Mucosa of rectum (tissue), 2 donors: ENCODE results near the gene SELENOS.
A peak's percentile ranks its signal among the peaks of the same experiment; 100 is the strongest.

Source experiments
- H3K27ac ChIP-seq, 2 donors: one replicate each; pipeline ENCODE4 v1.7.0; 2013; ENCODE audit warnings: inconsistent platforms in 2 of 2, low read depth in 2 of 2, low read length in 2 of 2
- H3K27me3 ChIP-seq, 2 donors: one replicate each; pipeline ENCODE4 v1.7.0; 2013; ENCODE audit warnings: low read length in 2 of 2; ENCODE audit not compliant: control insufficient read depth in 2 of 2, insufficient read depth in 2 of 2
- H3K36me3 ChIP-seq, 2 donors: one replicate each; pipeline ENCODE4 v1.7.0; 2013; ENCODE audit warnings: low read length in 2 of 2; ENCODE audit not compliant: control insufficient read depth in 2 of 2, insufficient read depth in 2 of 2
- H3K4me1 ChIP-seq, 2 donors: one replicate each; pipeline ENCODE4 v1.7.0; 2013; ENCODE audit warnings: low read length in 2 of 2, mild to moderate bottlenecking in 1 of 2; ENCODE audit not compliant: control insufficient read depth in 2 of 2, insufficient read depth in 2 of 2
- H3K4me3 ChIP-seq, 2 donors: one replicate each; pipeline ENCODE4 v1.7.0; 2013; ENCODE audit warnings: low read length in 2 of 2
- H3K9ac ChIP-seq, 2 donors: one replicate each; pipeline ENCODE4 v1.7.0; 2013; ENCODE audit warnings: low read length in 2 of 2, low read depth in 1 of 2, mild to moderate bottlenecking in 1 of 2
- H3K9me3 ChIP-seq, 2 donors: one replicate each; pipeline ENCODE4 v1.7.0; 2013; ENCODE audit warnings: low read length in 2 of 2; ENCODE audit not compliant: control insufficient read depth in 2 of 2
- donor health status: healthy.
- donor health status: Normal muscosa, but diverticular disease.

The SELENOS gene

GRCh38 chr15:101242160-101242998 is 34.9 kb downstream of the SELENOS start:
- Histone ChIP-seq H3K4me3 (peak overlapping the region; percentile 40 to 55), H3K27ac (peak overlapping the region in 1 of 2 donors; percentile 46), H3K4me1 (peaks cover 17% of the 10 kb centered on the region in 2 donors), H3K9me3 (no peaks in the 10 kb centered on the region), H3K36me3 (no peaks in the 10 kb centered on the region), H3K27me3 (no peaks in the 10 kb centered on the region), H3K9ac (no peak overlapping the region)

GRCh38 chr15:101240358-101240757 is 36.9 kb downstream of the SELENOS start:
- no peak overlapping the region for H3K27ac ChIP-seq
- no peak overlapping the region for H3K9ac ChIP-seq
- H3K4me1 ChIP-seq = peaks cover 17% of the 10 kb centered on the region in 2 donors
- H3K36me3 ChIP-seq = peaks cover 0 to under 1% of the 10 kb centered on the region in 2 donors
- no peak overlapping the region for H3K4me3 ChIP-seq
- H3K27me3 ChIP-seq = no peaks in the 10 kb centered on the region
- H3K9me3 ChIP-seq = no peaks in the 10 kb centered on the region

- Histone ChIP-seq H3K9ac (no peak overlapping the region), H3K27me3 (no peaks in the 10 kb centered on the region), H3K9me3 (no peaks in the 10 kb centered on the region), H3K4me1 (peaks cover 12 to 14% of the 10 kb centered on the region in 2 donors), H3K4me3 (no peak overlapping the region), H3K27ac (no peak overlapping the region), H3K36me3 (peaks cover 0 to 6% of the 10 kb centered on the region in 2 donors)
Observed at GRCh38 chr15:101239724-101240136, 37.6 kb downstream of the SELENOS start.

- H3K4me3 ChIP-seq = no peak overlapping the region
- H3K27me3 ChIP-seq = no peaks in the 10 kb centered on the region
- peaks cover 4 to 11% of the 10 kb centered on the region in 2 donors for H3K36me3 ChIP-seq
- H3K9me3 ChIP-seq = no peaks in the 10 kb centered on the region
- H3K27ac ChIP-seq = no peak overlapping the region
- no peak overlapping the region for H3K9ac ChIP-seq
- H3K4me1 ChIP-seq = peaks cover 2 to 4% of the 10 kb centered on the region in 2 donors
Observed at GRCh38 chr15:101237251-101237650, 40.0 kb downstream of the SELENOS start.

GRCh38 chr15:101233651-101234280 is 43.5 kb downstream of the SELENOS start:
- peaks cover 4 to 11% of the 10 kb centered on the region in 2 donors for H3K36me3 ChIP-seq
- no peak overlapping the region for H3K9ac ChIP-seq
- H3K4me3 ChIP-seq = no peak overlapping the region
- H3K27ac ChIP-seq = no peak overlapping the region
- no peaks in the 10 kb centered on the region for H3K27me3 ChIP-seq
- H3K9me3 ChIP-seq = no peaks in the 10 kb centered on the region
- no peaks in the 10 kb centered on the region for H3K4me1 ChIP-seq

GRCh38 chr15:101232677-101233076 is 44.6 kb downstream of the SELENOS start:
- Histone ChIP-seq H3K4me3 (no peak overlapping the region), H3K27me3 (no peaks in the 10 kb centered on the region), H3K27ac (no peak overlapping the region), H3K9ac (no peak overlapping the region), H3K36me3 (peaks cover 4 to 11% of the 10 kb centered on the region in 2 donors), H3K9me3 (no peaks in the 10 kb centered on the region), H3K4me1 (no peaks in the 10 kb centered on the region)

GRCh38 chr15:101228313-101228712 is 49.0 kb downstream of the SELENOS start:
- Histone ChIP-seq H3K27ac (no peak overlapping the region), H3K9ac (no peak overlapping the region), H3K27me3 (no peaks in the 10 kb centered on the region), H3K9me3 (no peaks in the 10 kb centered on the region), H3K4me1 (peaks cover 0 to 3% of the 10 kb centered on the region in 2 donors), H3K4me3 (no peak overlapping the region), H3K36me3 (peaks cover 0 to 3% of the 10 kb centered on the region in 2 donors)

GRCh38 chr15:101225658-101226057 is 51.6 kb downstream of the SELENOS start:
- Histone ChIP-seq H3K36me3 (no peaks in the 10 kb centered on the region), H3K4me1 (peaks cover 3% of the 10 kb centered on the region in 2 donors), H3K9me3 (no peaks in the 10 kb centered on the region), H3K4me3 (no peak overlapping the region), H3K27me3 (no peaks in the 10 kb centered on the region), H3K9ac (no peak overlapping the region), H3K27ac (no peak overlapping the region)
